OCI-LY1 (cell line): ENCODE results near the gene ATP6AP1.
"Not testable (repeated sequence)": the region's sequence is repeated elsewhere in the genome, so short reads cannot be mapped to it uniquely, and the experiment has no call there.

Experiments used
- CTCF ChIP-seq: fragments of 200-600 bp; sonication (generic), shearing (Covaris generic); IDR thresholded peaks from 2 replicates; pipeline ENCODE4 v1.5.1; 2017; ENCODE audit warnings: mild to moderate bottlenecking, antibody characterized with exemption, low read length, moderate library complexity, mixed read lengths
- EZH2 ChIP-seq: fragments of 200-600 bp; sonication (generic), shearing (Covaris generic); IDR thresholded peaks from 2 replicates; pipeline ENCODE4 v1.8.0; 2017; ENCODE audit warnings: borderline replicate concordance, mixed run types, mild to moderate bottlenecking, antibody characterized with exemption, low read length, moderate library complexity, mixed read lengths

- not testable (repeated sequence) for TF ChIP-seq CTCF, EZH2
Measured at GRCh38 chrX:154388094-154388493, 40.4 kb upstream of the ATP6AP1 start.
